A204.1 (cell line): ENCODE data around the gene PCDHGA5.
"Not testable (repeated sequence)": the region's sequence is repeated elsewhere in the genome, so short reads cannot be mapped to it uniquely, and the experiment has no call there.

Experiments used
- FAIRE-seq: peaks from 2 replicates; lab custom pipeline; 2012; peaks lifted over from hg19 to GRCh38; lab: Jason Lieb, UNC

The PCDHGA5 gene

GRCh38 chr5:141351591-141351990 is 12.4 kb upstream of the PCDHGA5 start:
- no peak for FAIRE-seq

- FAIRE-seq = peak; percentile 88
Measured at GRCh38 chr5:141354900-141355469, 9.0 kb upstream of the PCDHGA5 start, which contains the start of gene PCDHGA4. PCDHGA4 (plus strand) TSS chr5:141355021; CDS start chr5:141355108, 87 bp downstream.

GRCh38 chr5:141355641-141356040 is 8.3 kb upstream of the PCDHGA5 start:
- FAIRE-seq = no peak

- FAIRE-seq = no peak
Measured at GRCh38 chr5:141356133-141356532, 7.8 kb upstream of the PCDHGA5 start.

GRCh38 chr5:141356950-141357349 is 7.0 kb upstream of the PCDHGA5 start:
- no peak for FAIRE-seq

- peak; percentile 97 for FAIRE-seq
Measured at GRCh38 chr5:141359790-141360426, 4.1 kb upstream of the PCDHGA5 start, which contains the start of gene PCDHGB2. PCDHGB2 (plus strand) TSS chr5:141359994; CDS start chr5:141360136, 142 bp downstream.

- FAIRE-seq = no peak
Measured at GRCh38 chr5:141360685-141361084, 3.3 kb upstream of the PCDHGA5 start.

GRCh38 chr5:141362719-141363118 is 1.2 kb upstream of the PCDHGA5 start:
- no peak for FAIRE-seq

- no peak for FAIRE-seq
Measured at GRCh38 chr5:141366016-141366896, 2.3 kb downstream of the PCDHGA5 start.

- no peak for FAIRE-seq
Measured at GRCh38 chr5:141369994-141370848, 6.3 kb downstream of the PCDHGA5 start, which contains the start of gene PCDHGB3. PCDHGB3 (plus strand) TSS chr5:141370242; CDS start chr5:141370395, 153 bp downstream.

- FAIRE-seq = no peak
Measured at GRCh38 chr5:141371572-141372475, 7.9 kb downstream of the PCDHGA5 start.

- FAIRE-seq = no peak
Measured at GRCh38 chr5:141373673-141374317, 9.8 kb downstream of the PCDHGA5 start, which contains the start of gene PCDHGA6. PCDHGA6 (plus strand) TSS chr5:141373891; CDS start chr5:141374084, 193 bp downstream.

GRCh38 chr5:141374627-141375026 is 10.7 kb downstream of the PCDHGA5 start:
- no peak for FAIRE-seq

GRCh38 chr5:141375444-141376155 is 11.6 kb downstream of the PCDHGA5 start:
- FAIRE-seq = not testable (repeated sequence)

- no peak for FAIRE-seq
Measured at GRCh38 chr5:141382469-141383294, 18.7 kb downstream of the PCDHGA5 start, which contains the start of gene PCDHGA7. PCDHGA7 (plus strand) TSS chr5:141382742; CDS start chr5:141382900, 158 bp downstream.

GRCh38 chr5:141383345-141383744 is 19.4 kb downstream of the PCDHGA5 start:
- no peak for FAIRE-seq

GRCh38 chr5:141384471-141385267 is 20.7 kb downstream of the PCDHGA5 start:
- no peak for FAIRE-seq
